Neural progenitor cell (in vitro differentiated cells): ENCODE measurements around the gene GDF7. TPM values are rescaled to one million over a fixed set of nuclear protein-coding genes. Genes with fewer than 3 reads are reported as not detected.

Experiments used
- DNase-seq: peaks from one replicate; pipeline ENCODE4 v3.0.0-alpha.2; 2016; ENCODE audit warnings: low spot score
- H2AFZ ChIP-seq: fragments of 200-600 bp; sonication (generic); replicated peaks from 2 replicates; pipeline ENCODE4 v1.6.1; 2016; ENCODE audit warnings: antibody characterized with exemption
- H3F3A ChIP-seq: fragments of 200-600 bp; sonication (generic); 2 replicates; pipeline ENCODE4 v1.6.1; 2016; ENCODE audit warnings: antibody characterized with exemption, low read depth
- H3K27ac ChIP-seq: fragments of 200-600 bp; sonication (generic); 2 replicates; pipeline ENCODE4 v1.5.1; 2016; ENCODE audit warnings: mild to moderate bottlenecking
- H3K27me3 ChIP-seq: fragments of 200-600 bp; sonication (generic); 2 replicates; pipeline ENCODE4 v1.6.1; 2016; ENCODE audit warnings: mild to moderate bottlenecking, moderate library complexity
- H3K36me3 ChIP-seq: fragments of 200-600 bp; sonication (generic); 2 replicates; pipeline ENCODE4 v1.5.1; 2016
- H3K4me1 ChIP-seq: fragments of 200-600 bp; sonication (generic); 2 replicates; pipeline ENCODE4 v1.6.1; 2016; ENCODE audit warnings: mixed run types
- H3K4me2 ChIP-seq: fragments of 200-600 bp; sonication (generic); 2 replicates; pipeline ENCODE4 v1.6.1; 2016
- H3K4me3 ChIP-seq: fragments of 200-600 bp; sonication (generic); 2 replicates; pipeline ENCODE4 v1.5.1; 2016
- H3K79me2 ChIP-seq: fragments of 200-600 bp; sonication (generic); 2 replicates; pipeline ENCODE4 v1.6.1; 2016; ENCODE audit warnings: low read depth
- H3K9ac ChIP-seq: fragments of 200-600 bp; sonication (generic); 2 replicates; pipeline ENCODE4 v1.6.1; 2016
- H3K9me3 ChIP-seq: fragments of 200-600 bp; sonication (generic); 2 replicates; pipeline ENCODE4 v1.5.1; 2016; ENCODE audit warnings: low read depth
- H4K20me1 ChIP-seq: fragments of 200-600 bp; sonication (generic); 2 replicates; pipeline ENCODE4 v1.6.1; 2016; ENCODE audit warnings: low read depth
- H3K27ac Mint-ChIP-seq: 3 replicates; pipeline ENCODE4 v1.8.0; 2021; ENCODE audit warnings: mixed read lengths
- H3K27me3 Mint-ChIP-seq: 2 replicates; pipeline ENCODE4 v1.8.0; 2022; ENCODE audit warnings: low read depth, mild to moderate bottlenecking, inconsistent platforms, moderate library complexity, mixed read lengths; ENCODE audit not compliant: insufficient read depth
- H3K36me3 Mint-ChIP-seq: 3 replicates; pipeline ENCODE4 v1.8.0; 2021; ENCODE audit warnings: mixed read lengths
- H3K4me1 Mint-ChIP-seq: 3 replicates; pipeline ENCODE4 v1.8.0; 2021; ENCODE audit warnings: mixed read lengths
- H3K4me3 Mint-ChIP-seq: 3 replicates; pipeline ENCODE4 v1.8.0; 2021; ENCODE audit warnings: mild to moderate bottlenecking, moderate library complexity, mixed read lengths
- H3K9me3 Mint-ChIP-seq: 3 replicates; pipeline ENCODE4 v1.8.0; 2020; ENCODE audit warnings: mixed read lengths
- CTCF ChIP-seq: fragments of 200-600 bp; sonication (generic); IDR thresholded peaks from 2 replicates; pipeline ENCODE4 v1.5.1; 2017; ENCODE audit warnings: antibody characterized with exemption, mild to moderate bottlenecking
- EZH2 ChIP-seq: fragments of 200-600 bp; sonication (generic); IDR thresholded peaks from 2 replicates; pipeline ENCODE4 v1.6.1; 2017; ENCODE audit warnings: antibody characterized with exemption, mild to moderate bottlenecking, moderate library complexity
- EZH2phosphoT487 ChIP-seq: fragments of 200-600 bp; sonication (generic); IDR thresholded peaks from 2 replicates; pipeline ENCODE4 v1.6.1; 2017; ENCODE audit warnings: antibody characterized with exemption
- total RNA-seq: library from RNA; depleted of rRNA; stranded (reverse); fragments of >200 nt; gene quantifications from 2 replicates; pipeline ENCODE4 v1.2.3, GENCODE V29; 2015; ENCODE audit warnings: low replicate concordance

The GDF7 gene
- total RNA-seq, 1 donor from 2014 or later: not detected

- no peak overlapping the region for H3K9ac ChIP-seq
- no peaks in the 10 kb centered on the region for H3K36me3 ChIP-seq
- H3K79me2 ChIP-seq: no peaks in the 10 kb centered on the region
- H3K9me3 Mint-ChIP-seq: no peaks in the 10 kb centered on the region
- H3K27me3 ChIP-seq: peaks cover 34% of the 10 kb centered on the region
- H4K20me1 ChIP-seq: peaks cover 26% of the 10 kb centered on the region
- peaks cover 6% of the 10 kb centered on the region for H3F3A ChIP-seq
- TF ChIP-seq EZH2phosphoT487: no peak
- peak; percentile 43 for TF ChIP-seq CTCF
- no peak for TF ChIP-seq EZH2
- peaks cover 13% of the 10 kb centered on the region for H3K36me3 Mint-ChIP-seq
- H3K4me1 ChIP-seq: peaks cover 15% of the 10 kb centered on the region
- no peak overlapping the region for H2AFZ ChIP-seq
- H3K4me3 ChIP-seq: no peak overlapping the region
- DNase-seq: peak; percentile 35
- no peak overlapping the region for H3K27ac ChIP-seq
- no peak overlapping the region for H3K27ac Mint-ChIP-seq
- no peak overlapping the region for H3K4me3 Mint-ChIP-seq
- no peak overlapping the region for H3K4me2 ChIP-seq
- no peaks in the 10 kb centered on the region for H3K9me3 ChIP-seq
- peaks cover 23% of the 10 kb centered on the region for H3K27me3 Mint-ChIP-seq
- peaks cover 23% of the 10 kb centered on the region for H3K4me1 Mint-ChIP-seq
Measured at GRCh38 chr2:20677301-20678085, 10.5 kb downstream of the GDF7 start.

GRCh38 chr2:20678086-20678395, 11.1 kb downstream of the GDF7 start:
- no peak for DNase-seq
- Histone ChIP-seq H3K4me3 (no peak overlapping the region), H3K36me3 (no peaks in the 10 kb centered on the region), H3K9ac (no peak overlapping the region), H4K20me1 (peaks cover 20% of the 10 kb centered on the region), H3K79me2 (no peaks in the 10 kb centered on the region), H3K4me1 (peaks cover 9% of the 10 kb centered on the region), H2AFZ (no peak overlapping the region), H3K4me2 (no peak overlapping the region), H3K9me3 (no peaks in the 10 kb centered on the region), H3F3A (peaks cover 3% of the 10 kb centered on the region), H3K27me3 (peaks cover 29% of the 10 kb centered on the region), H3K27ac (no peak overlapping the region)
- Mint-ChIP-seq H3K27ac (no peak overlapping the region), H3K4me3 (no peak overlapping the region), H3K36me3 (peaks cover 14% of the 10 kb centered on the region), H3K9me3 (no peaks in the 10 kb centered on the region), H3K4me1 (peaks cover 18% of the 10 kb centered on the region), H3K27me3 (peaks cover 17% of the 10 kb centered on the region)
- TF ChIP-seq EZH2 (no peak), CTCF (no peak), EZH2phosphoT487 (no peak)

- Histone ChIP-seq H3K4me3 (no peak overlapping the region), H3K27me3 (peaks cover 21% of the 10 kb centered on the region), H3K9me3 (no peaks in the 10 kb centered on the region), H3K36me3 (no peaks in the 10 kb centered on the region), H3K27ac (no peak overlapping the region), H4K20me1 (peaks cover 15% of the 10 kb centered on the region), H3K79me2 (no peaks in the 10 kb centered on the region), H2AFZ (no peak overlapping the region), H3K9ac (no peak overlapping the region), H3K4me1 (peaks cover 4% of the 10 kb centered on the region), H3F3A (peaks cover 3% of the 10 kb centered on the region), H3K4me2 (no peak overlapping the region)
- Mint-ChIP-seq H3K9me3 (no peaks in the 10 kb centered on the region), H3K27ac (no peak overlapping the region), H3K4me3 (no peak overlapping the region), H3K27me3 (peaks cover 12% of the 10 kb centered on the region), H3K4me1 (peaks cover 18% of the 10 kb centered on the region), H3K36me3 (peaks cover 16% of the 10 kb centered on the region)
- no peak for DNase-seq
- no peak for TF ChIP-seq EZH2
- no peak for TF ChIP-seq CTCF
- no peak for TF ChIP-seq EZH2phosphoT487
Measured at GRCh38 chr2:20678780-20679179, 11.8 kb downstream of the GDF7 start.
